EH (cell line): Measurements from ENCODE around the gene URM1.

ENCODE experiments used
- DNase-seq: peaks from one replicate; pipeline ENCODE4 v3.0.0-alpha.2; 2015; ENCODE audit warnings: low read depth

URM1 gene

DNA sequence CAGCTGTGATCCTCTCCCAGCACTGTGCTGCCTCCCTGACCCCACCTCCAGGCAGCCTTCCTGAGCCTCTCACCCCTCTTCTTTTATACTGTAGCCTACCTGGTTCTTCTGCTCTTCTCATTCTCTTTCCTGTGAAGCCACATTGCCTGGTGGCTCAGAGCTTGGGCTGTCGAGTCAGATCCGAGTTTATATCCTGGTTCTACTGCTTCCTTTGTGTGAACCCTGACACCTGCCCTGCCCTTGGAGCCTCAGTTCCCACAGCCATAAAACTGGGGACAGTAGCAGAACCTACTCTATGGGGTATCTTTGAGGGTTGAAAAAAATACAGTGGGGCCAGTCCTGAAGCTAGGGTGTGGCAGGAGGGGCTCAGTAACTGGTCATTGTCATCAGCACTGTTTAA is 22.0 kb upstream of the URM1 start:
- no peak for DNase-seq

DNA sequence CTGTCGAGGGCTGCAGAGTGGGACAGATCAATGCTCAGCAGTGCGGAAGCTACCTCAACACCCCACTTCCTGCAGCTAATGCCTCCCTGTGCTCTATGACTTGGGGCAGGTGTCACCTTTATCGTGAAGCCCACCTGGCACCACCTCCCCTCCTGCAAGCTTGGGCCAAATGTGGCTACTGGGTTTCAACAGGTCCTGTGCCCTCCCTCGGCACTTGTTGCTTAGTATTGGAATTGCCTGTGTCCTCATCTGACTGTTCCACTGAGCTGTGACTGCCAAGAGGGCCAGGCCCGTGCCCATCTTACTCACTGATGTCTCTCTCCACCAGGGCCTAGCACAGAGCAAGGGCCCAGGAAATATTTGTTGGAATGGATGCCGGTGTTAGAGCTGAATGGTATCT is 21.4 kb upstream of the URM1 start:
- DNase-seq, result no peak

DNA sequence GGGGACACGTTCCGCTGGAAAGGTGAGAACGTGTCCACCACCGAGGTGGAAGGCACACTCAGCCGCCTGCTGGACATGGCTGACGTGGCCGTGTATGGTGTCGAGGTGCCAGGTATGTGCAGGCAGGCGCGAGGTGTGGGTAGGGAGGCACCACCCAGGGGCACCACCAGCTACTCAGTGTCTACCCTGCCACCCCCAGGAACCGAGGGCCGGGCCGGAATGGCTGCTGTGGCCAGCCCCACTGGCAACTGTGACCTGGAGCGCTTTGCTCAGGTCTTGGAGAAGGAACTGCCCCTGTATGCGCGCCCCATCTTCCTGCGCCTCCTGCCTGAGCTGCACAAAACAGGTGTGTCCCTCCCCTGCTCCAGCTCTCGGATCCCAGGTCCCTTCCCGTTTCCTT is 15.7 kb upstream of the URM1 start:
- no peak for DNase-seq

DNA sequence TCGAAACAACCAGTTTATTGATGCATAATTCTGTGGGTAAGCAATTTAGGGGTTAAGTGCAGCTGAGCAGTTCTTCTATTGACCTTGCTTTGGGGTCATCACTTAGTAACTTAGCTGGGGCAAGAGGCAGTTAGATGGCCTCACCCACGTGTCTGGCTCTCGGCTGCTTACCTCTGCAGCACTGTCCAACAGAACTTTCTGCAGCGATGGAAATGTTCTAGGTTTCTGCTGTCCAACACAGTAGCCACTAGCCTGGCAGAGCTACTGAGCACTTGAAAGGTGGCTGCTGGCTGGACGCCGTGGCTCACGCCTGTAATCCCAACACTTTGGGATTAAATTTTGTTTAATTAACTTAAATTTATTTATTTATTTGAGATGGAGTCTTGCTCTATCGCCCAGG is 13.1 kb upstream of the URM1 start:
- DNase-seq, result no peak

DNA sequence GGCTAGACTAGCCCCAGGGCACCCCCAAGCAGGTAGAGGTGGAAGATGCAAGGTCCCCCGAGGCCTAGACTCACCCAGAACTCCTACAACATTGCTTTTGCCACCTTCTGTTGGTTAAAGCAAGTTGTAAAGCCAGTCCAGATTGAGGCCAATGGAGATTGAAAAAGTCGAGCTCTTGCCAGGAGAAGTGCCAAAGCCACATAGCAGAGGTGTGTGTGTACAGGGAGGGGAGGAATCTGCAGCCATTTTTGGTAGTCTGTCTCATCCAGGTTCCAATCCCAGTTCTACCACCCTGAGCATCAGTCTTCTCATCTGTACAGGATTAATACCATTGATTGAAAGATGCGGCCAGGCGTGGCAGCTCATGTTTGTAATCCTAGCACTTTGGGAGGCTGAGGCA is 12.3 kb upstream of the URM1 start:
- peak; percentile 30 for DNase-seq

DNA sequence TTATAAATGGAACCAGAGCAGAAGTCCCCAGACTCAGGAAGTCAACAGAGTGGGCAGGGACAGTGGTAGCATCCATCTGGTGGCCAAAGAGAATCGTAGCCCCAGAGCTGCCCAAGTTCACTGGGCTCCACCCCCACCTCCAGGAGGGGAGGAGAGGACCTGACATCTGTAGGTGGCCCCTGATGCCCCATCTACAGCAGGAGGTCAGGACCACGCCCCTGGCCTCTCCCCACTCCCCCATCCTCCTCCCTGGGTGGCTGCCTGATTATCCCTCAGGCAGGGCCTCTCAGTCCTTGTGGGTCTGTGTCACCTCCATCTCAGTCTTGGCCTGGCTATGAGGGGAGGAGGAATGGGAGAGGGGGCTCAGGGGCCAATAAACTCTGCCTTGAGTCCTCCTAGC is 10.3 kb upstream of the URM1 start:
- DNase-seq, result no peak

DNA sequence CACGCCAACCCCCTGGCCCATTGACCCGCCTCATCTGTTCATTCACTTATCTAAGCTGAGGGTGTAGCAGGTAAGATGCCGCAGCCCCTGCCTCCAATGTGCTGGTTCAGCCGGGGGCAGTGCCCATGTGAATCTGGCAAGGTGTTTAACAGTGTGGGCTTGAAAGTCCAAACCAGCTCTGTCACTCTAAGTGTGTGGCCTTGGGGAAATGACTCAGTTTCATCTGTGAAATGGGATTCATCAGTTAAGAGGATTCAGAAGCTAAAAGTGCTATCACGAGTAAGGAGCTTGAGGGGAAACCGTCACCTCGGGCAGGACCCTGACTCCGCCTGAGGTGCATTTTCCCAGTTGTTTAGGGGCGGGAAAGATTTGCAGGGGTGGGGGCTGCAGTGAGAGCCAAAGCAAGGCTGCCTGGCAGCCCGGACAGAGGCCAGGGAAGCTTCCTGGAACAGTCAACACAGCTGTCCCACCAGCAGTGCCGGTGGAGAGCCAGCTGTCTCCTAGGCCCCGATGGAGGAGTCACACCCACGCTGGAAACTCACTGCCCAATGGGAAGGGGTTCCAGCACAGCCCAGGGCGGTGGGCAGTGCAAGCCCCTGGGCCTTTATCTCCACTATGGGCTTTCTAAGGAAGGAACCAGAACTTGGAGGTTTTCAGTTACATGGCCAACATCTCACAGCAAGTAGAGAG is 9.7 kb upstream of the URM1 start:
- DNase-seq, result no peak

DNA sequence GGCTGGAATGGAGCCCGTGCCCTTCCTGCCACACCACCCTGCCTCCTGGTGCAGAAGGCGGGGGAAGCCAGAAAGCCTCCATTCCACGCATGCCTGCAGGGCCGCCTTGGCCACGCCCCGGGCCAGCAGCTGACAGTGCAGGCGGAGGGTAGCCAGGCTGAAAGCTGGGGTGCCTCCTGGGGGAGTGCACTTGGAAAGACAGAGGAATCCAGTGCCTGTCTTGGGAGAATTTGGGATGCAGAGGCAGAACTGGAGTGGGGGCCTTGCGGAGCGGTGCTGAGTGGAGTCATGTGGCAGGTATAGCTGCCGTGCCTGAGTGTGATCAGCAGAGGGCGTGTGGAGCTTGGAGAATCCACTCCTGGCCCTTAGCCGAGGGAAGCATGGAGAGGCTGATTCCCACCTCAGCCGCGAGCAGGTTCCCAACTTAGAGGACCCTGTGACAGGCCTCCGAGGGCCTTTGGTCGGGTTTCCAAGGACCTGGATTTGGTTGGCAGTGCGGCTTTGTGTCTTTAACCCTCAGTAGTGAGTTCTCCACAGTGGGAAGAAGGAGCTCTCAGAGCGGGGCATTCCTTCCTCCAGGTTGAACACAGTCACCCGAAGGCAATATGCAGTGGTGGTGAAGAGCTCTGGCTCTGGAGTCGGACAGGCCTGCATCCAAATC is 9.1 kb upstream of the URM1 start:
- peak; percentile 87 for DNase-seq

DNA sequence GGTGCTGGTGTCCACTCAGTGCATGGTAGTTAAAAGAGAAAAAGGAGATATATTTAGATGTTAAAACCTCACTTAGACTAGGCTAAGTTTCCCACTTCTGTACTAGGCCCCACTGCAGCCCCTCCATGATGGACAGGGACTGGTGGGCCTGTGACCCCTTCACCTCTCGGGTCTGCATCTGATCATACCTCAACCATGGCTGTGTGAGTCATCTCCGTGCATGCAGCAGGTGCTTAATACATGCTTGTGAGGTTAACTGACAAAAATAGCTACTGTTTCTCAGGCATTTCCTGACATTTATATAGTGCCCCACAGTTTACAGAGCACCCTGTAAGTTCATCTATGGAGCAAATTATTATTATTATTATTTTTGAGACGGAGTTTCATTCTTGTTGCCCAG is 8.4 kb upstream of the URM1 start:
- no peak for DNase-seq

DNA sequence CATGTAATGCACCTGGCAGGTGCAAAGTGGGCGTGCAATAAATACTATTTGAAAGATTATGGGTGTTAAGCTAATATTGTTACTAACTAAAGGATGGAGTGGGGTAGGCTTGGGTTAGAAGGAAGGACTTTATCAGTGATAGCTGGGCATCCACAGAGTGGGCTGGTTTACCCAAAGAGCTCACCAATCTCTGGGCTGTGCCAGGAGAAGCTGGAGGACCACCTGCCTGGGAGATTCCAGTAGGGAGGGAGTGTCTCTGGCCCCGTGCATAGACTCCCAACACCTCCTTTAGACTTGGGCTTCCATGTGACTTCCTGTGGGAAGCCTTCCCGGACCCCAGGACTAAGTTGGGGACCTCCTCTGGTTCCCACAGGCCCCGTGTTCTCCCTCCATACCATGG is 5.6 kb upstream of the URM1 start:
- DNase-seq, result no peak

DNA sequence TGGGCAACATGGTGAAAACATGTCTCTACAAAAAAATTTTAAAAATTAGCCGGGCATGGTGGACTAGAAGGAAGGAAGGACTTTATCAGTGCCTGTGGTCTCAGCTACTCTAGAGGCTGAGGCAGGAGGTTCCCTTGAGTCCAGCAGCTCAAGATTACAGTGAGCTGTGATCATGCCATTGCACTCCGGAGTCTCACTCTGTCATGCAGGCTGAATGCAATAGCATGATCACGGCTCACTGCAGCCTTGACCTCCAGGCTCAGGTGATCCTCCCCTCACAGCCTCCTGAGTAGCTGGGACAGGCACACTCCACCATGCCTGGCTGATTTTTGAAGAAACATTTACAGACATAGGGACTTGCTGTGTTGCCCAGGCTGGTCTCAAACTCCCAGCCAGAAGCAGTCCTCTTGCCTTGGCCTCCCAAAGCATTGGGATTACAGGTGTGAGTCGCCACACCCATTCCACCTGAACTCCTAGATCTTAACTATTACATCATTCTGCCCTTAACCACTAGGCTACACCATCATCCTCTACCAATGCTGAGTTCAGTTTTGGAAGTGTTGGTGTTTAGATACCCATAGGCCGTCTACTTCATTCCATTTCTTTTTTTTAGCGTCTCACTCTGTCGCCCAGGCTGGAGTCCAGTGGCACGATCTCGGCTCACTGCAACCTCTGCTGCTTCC is 2.0 kb upstream of the URM1 start:
- DNase-seq, result no peak

DNA sequence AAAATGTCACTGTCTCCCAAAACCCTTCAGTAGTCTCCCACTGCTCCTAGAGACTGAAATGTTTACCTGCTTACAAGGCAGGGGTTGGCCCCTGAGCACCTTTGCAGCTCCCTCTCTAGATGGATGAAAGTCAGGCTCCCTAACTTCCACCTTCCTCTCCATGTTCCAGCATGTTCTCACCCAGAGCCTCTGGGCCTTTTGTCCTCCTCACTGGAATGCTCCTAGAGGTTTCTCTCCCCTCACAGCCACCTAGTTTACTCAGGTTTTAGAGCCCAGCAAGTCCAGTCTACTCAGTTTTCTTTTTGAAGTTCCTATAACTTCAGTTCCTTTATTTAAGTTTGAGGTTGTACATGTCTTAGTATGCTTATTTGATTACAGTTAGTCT is 815 bp upstream of the URM1 start:
- DNase-seq, result no peak

DNA sequence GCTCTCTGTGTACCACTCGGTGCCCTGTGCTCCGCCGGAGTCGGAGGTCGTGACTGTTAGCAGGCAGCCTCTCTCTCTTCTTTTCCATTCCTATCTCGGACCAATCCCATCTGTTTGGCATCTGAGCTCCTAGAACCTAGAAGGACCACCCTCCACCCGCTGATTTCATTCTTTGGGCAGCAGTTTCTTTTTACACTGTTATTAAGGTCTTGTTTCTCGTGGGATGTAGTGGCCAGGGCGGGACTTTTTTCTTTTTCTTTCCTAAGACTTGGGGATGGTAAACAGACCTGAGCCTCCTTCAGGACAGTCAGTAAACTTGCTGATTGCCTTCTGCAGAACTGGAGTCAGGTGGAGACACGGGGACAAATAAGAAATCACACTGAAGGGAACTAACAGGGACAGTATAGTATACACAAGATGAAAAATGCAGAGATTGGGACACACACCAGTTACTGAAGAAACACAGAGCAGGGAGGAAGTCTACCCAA is 500 bp downstream of the URM1 start:
- no peak for DNase-seq

DNA sequence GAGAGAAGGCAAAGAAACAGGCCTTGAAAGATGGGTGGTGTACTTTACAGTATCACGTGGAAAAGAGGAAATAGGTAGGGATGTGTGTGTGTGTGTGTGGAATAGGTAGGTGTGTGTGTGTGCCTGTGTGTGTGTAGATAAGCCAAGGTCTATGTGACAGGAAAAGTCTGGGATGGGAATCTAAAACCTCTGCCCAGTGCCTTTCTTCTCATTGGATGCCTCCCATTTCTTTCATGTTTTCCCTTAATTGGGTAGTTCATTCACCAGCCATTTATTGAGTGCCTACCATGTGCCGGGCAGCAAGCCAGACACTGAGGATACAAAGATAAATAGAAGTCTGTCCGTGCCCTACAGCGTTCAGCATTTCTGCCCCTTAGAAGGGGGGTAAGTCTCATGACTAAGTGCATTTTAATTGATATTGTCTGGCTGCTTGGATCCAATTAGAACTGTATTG is 1.0 kb downstream of the URM1 start:
- peak; percentile 88 for DNase-seq

DNA sequence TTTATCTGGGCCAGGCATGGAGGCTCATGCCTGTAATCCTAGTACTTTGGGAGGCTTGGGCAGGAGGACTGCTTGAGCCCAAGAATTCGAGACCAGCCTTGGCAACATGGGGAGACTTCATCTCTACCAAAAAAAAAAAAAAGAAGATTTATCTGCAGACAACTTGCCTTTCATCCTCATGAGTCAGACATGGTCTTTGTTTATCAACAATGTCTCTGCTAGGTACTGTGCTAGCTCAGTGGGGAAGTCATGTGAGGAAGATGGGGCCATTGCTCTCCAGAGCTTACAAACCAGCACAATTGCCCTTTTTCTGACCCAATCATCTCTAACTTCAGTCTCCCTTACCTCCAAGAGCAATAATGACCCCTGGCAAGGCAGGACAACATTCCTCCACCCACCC is 1.6 kb downstream of the URM1 start:
- DNase-seq, result peak; percentile 50

DNA sequence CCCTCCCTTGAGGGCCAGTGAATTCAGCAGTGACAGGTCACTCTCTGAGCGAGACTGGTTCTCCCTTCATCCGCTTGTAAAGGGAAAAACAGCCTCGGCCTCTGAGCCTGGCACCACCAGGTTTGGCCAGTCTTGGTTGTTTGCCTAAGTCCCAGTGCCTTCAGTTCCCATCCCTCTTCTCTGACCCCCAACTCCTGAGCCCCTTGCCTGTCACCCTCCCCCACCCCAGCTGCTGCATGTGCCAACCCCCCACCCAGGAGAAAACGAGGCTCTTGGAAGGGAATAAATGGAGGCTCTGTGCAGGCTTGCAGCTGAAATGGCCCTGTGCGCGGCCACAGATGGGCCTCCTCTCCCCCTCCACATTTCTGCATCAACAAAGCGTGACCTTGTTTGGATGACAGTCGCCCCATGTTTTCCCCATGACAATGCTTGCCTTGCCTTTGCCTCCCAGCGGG is 3.1 kb downstream of the URM1 start:
- DNase-seq, result no peak

DNA sequence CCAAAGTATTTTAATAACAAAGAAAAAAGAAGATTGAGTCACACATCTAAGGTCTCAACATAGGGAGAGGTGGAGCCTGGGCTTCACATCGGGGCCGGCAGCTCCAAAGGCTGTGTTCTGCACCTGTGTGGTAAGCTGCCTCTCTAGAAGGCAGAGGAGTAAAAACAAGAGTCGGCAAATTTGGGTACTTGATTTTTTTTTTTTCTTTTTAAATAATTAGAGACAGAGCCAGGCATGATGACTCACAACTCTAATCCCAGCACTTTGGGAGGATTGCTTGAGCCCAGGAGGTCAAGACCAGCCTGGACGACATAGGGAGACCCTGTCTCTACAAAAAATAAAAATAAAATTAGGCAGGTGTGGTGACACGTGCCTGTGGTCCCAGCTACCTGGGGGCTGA is 4.7 kb downstream of the URM1 start:
- peak; percentile 25 for DNase-seq

DNA sequence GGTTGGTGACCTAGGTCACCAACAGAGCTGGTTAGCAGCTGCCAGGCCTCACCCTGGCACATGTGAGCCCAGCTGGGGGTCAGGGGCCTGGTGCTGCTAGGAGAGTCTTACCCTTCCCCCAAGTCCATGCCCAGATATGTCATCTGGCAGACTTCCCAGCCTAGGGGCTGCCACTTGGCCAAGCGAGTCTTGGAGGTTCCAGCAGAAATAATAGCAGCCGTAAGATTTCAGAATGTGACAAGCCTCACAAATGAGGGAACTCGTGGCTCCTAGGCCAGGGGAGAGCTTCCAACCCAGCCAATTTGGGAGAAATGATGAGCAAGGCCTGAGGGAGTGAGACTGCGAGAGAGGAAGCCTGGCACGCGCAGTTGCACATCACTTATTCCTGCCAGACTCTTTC is 11.1 kb downstream of the URM1 start:
- no peak for DNase-seq

DNA sequence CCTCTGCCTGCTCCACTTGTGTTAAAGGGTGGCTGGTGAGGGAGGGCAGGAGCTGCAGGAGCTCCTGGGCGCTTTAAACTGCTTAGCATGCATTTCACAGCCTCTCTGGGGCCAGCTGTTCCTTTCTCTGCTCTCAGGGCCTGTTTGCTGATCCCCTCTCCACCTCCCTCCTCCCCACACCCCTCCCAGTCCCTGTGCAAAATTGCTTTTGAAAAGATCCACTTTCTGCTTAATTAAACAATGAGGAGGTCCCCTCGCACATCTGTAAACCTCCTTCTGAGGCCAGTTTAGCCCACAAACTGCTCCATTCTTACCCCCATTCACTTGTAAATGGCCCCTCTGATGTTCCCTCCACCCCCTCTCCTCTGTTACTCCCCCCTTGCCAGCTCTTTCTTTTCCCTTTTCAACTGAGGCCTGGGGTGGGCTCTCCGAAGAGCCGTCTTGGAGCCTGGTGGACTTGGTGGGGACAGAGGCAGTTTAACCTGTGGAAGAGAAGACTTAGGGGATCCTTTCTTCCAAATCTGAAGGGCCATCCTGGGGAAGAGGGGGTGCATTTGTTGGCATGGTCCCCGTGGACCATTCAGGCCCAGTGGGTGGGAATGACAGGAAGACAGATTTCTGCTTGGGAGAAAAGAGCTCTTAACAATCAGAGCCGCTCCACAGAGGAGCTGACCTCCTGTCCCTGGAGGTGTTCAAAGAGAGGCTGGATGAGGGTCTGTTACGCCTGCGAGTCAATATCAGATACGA is 12.0 kb downstream of the URM1 start:
- no peak for DNase-seq

DNA sequence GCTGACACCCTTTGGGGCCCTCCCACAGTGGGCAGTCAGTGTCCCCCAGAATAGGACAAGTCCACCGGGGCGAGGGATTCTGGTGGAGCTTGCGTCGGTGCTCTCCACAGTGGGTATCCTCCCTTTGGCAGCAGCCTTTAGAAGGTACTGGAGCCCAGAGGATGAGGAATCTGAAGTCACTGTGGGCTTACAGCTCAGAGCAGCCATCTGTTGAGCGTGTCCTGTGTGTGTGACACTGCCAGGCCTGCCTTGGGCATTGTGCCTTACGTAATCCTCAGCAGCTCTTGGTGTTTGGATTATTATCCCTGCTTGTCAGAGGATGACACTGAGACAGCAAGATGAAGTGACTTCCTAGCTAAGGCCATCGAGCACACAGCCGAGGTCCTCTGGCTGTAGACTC is 12.6 kb downstream of the URM1 start:
- DNase-seq, result no peak

DNA sequence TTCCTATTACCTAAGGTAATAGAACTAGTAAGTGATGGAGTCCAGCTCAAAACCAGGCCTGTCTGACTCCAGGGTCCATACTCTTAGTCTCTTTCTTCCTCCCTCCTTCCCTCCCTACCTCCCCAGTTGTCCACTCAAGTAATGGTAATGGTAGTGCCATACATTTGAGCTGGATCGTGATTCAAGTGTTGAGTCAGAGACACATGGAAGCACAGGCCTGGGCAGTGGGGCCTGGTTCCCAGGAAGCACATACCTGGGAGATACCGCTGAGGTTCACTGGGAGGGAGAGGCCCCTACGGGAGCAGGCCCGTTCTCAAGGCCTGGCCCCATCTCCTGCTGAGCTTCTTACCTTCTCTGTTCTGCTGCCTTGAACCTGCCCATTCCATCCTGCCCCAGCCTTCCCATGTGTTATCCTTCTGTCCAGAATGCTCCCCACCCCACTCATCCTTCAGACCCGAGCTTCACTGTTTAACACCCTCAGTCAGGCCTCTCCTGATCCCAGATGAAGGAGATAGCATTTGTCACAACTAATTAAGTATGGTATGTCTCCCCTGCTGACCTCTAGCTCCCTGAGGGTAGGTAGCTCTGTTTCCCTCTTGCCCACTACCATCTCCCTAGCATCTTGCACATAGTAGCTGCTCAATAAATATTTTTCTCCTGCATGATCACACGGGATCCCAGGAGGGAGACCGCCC is 13.8 kb downstream of the URM1 start:
- peak; percentile 9 for DNase-seq
